Naive B cell (primary cell): ENCODE data around the gene MT1B. TPM values are rescaled to one million over a fixed set of nuclear protein-coding genes. Genes with fewer than 3 reads are reported as not detected.
A peak's percentile ranks its signal among the peaks of the same experiment; 100 is the strongest.

Source experiments
- ATAC-seq, 2 donors: fragments of 150-1000 bp; cut with Tn5 transposase; 2 replicates each; pipeline ENCODE4 v1.10.0; 2021; ENCODE audit warnings: low read depth in 2 of 2, mild to moderate bottlenecking in 2 of 2, moderate library complexity in 2 of 2
- DNase-seq: peaks from one replicate; pipeline ENCODE4 v3.0.0; 2022
- H3K27ac Mint-ChIP-seq, 6 donors: one replicate each; pipeline ENCODE4 v1.8.0; 2020 to 2022; ENCODE audit warnings: mild to moderate bottlenecking in 6 of 6, mixed read lengths in 6 of 6, moderate library complexity in 5 of 6, inconsistent platforms in 2 of 6
- H3K27me3 Mint-ChIP-seq, 3 donors: one replicate each; pipeline ENCODE4 v1.8.0; 2021 to 2022; ENCODE audit warnings: mixed read lengths in 3 of 3, mild to moderate bottlenecking in 1 of 3
- H3K36me3 Mint-ChIP-seq, 2 donors: one replicate each; pipeline ENCODE4 v1.8.0; 2020 to 2022; ENCODE audit warnings: mixed read lengths in 2 of 2, inconsistent platforms in 1 of 2, mild to moderate bottlenecking in 1 of 2
- H3K4me1 Mint-ChIP-seq, 3 donors: one replicate each; pipeline ENCODE4 v1.8.0; 2020 to 2022; ENCODE audit warnings: mixed read lengths in 3 of 3, inconsistent platforms in 1 of 3, mild to moderate bottlenecking in 1 of 3, moderate library complexity in 1 of 3
- H3K4me3 Mint-ChIP-seq, 8 donors: one replicate each; pipeline ENCODE4 v1.8.0; 2020 to 2022; ENCODE audit warnings: mild to moderate bottlenecking in 8 of 8, mixed read lengths in 8 of 8, moderate library complexity in 8 of 8, inconsistent platforms in 2 of 8
- H3K9me3 Mint-ChIP-seq, 7 donors: one replicate each; pipeline ENCODE4 v1.8.0; 2020 to 2022; ENCODE audit warnings: mixed read lengths in 7 of 7, mild to moderate bottlenecking in 5 of 7, inconsistent platforms in 2 of 7, moderate library complexity in 1 of 7
- polyA plus RNA-seq, 6 donors: library from polyadenylated mRNA; unstranded; fragments of 300-500 nt; fragmentation: Illumina TruSeq; gene quantifications; one replicate each; pipeline ENCODE4 v1.2.3, GENCODE V29; 2021; ENCODE audit warnings: low read depth in 6 of 6

The MT1B gene
- polyA plus RNA-seq, 6 donors from 2014 or later = not detected

DNA sequence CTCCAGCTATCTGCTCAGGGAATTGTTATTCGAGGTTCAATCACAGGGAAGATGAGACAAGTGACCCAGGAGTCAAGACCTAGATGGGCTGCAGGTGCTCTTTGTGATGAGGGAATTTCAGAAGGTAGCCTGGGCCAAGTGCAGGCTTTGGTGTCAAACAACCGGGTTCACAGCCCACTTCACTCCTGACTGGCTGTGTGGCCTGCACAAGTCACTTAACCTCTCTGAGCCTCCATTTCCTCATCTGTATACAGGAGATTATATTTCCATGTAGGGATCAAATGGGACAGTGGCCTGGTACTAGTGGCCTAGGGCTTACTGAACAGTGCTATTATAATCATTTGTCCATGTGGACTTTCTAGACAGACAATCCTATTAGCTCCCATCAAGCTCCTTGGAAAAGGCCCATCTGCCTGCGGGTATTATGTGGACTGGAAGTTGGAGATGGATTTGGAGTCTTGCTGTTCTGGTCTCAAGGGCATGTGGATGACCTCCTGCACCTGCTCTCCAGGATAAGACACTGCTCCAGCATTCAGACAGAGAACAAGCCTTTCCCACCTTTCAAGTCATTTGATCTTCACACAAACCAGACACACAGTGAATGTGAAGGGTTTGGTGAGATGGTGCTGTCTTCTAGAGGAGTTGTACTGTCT, 27.5 kb downstream of the MT1B start:
- peaks cover 0 to 7% of the 10 kb centered on the region in 2 donors for H3K36me3 Mint-ChIP-seq
- DNase-seq (no peak), ATAC-seq (no peak)
- peaks cover 0 to 4% (median 0%) of the 10 kb centered on the region in 7 donors for H3K9me3 Mint-ChIP-seq
- no peak overlapping the region for H3K4me3 Mint-ChIP-seq
- H3K27ac Mint-ChIP-seq = no peak overlapping the region
- peaks cover 25 to 55% (median 42%) of the 10 kb centered on the region in 3 donors for H3K27me3 Mint-ChIP-seq
- peaks cover 16 to 40% (median 28%) of the 10 kb centered on the region in 3 donors for H3K4me1 Mint-ChIP-seq

DNA sequence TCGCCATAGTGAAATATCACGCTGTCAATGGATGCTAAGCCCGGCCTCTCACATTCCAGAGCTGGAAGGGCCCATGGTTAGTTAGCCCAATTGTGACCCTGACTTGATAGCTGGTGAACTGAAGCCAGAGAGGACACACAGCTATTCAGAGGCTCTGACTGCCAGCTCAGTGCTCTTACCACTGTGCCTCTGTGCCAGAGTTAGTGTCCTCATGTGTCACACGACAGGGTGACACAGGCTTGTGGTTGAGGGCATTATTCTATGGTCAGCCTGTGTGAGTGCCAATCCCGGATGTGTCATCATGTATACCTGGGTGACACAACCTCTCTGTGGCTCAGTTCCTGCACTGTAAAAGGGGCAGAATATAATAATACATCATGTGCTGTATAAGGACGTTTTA, 28.1 kb downstream of the MT1B start:
- H3K27me3 Mint-ChIP-seq = peaks cover 24 to 53% (median 41%) of the 10 kb centered on the region in 3 donors
- H3K36me3 Mint-ChIP-seq = peaks cover 0 to 7% of the 10 kb centered on the region in 2 donors
- no peak overlapping the region for H3K4me3 Mint-ChIP-seq
- ATAC-seq (no peak), DNase-seq (no peak)
- peaks cover 16 to 40% (median 27%) of the 10 kb centered on the region in 3 donors for H3K4me1 Mint-ChIP-seq
- H3K9me3 Mint-ChIP-seq = peaks cover 0 to 4% (median 0%) of the 10 kb centered on the region in 7 donors
- no peak overlapping the region for H3K27ac Mint-ChIP-seq

DNA sequence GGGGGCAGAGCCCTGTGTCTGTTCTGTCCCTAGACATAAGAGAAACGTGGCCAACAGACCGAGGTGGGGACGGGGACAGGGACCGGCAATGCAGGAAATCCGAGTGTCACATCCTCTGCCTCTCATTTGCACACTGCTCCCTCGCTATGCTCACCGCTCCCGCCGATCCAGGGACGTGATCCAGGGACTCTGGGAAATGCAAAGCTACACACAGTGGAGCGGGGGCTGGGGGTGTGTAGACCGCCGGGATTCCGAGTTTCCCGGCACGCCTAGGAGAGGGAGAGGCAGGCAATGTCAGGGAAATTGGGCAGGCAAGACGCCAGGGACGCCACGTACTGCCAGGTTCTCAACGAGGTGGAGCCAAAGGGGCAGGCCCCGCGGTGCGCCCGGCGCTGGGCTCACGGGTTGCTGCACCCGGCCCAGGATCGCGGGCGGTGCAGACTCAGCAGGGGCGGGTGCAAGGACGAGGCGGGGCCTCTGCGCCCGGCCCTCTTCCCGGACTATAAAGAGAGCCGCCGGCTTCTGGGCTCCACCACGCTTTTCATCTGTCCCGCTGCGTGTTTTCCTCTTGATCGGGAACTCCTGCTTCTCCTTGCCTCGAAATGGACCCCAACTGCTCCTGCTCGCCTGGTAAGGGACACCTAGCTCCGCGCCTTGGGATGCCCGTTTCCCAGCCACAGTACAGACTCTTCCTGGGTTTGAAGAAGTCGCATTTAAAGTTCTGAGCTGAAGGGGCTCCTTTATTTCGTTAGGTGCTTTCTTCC, 30.4 kb downstream of the MT1B start, which contains the start of gene MT1X:
TSS of gene MT1X (plus strand) at position 532 of the 764 bp plus-strand sequence. CDS start at position 603, 71 bp downstream.
- peak within 1 kb of the TSS; percentile 84 to 94 (median 92) for H3K4me3 Mint-ChIP-seq

DNA sequence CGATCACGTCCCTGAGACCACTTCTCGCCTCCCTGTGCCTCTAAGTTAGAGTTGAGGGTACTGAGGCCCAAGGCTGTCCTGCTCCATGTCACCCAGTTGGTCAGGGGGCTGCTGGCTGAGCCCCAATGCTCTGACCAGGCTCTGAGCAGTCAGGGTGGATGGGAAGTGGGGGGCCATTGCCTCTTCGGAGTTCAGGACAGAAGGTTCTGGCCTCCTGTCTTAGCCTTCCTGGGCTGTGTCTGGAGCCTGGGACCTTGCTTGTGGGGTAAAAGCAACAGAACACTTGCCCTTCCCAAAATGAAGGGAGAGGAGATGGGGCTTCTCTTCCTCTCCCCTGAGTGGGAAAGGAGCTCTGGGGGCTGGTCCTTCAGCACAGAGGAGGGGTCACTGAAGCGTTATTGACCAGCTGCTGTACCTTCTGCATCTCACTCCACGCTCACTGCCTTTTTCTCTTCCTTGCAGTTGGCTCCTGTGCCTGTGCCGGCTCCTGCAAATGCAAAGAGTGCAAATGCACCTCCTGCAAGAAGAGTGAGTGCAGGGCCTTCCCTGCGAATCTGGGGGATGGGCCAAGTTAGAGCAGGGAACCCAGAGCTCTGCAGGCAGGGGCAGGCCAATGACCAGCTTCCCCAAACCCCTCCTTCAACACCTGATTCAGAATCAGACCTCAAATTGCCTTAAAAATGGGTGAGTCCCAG, 31.2 kb downstream of the MT1B start:
- Mint-ChIP-seq H3K36me3 (peaks cover 0 to 7% of the 10 kb centered on the region in 2 donors), H3K27ac (peak overlapping the region in 1 of 6 donors; percentile 9), H3K4me3 (peak overlapping the region; percentile 84 to 94 (median 92)), H3K4me1 (peaks cover 11 to 23% (median 18%) of the 10 kb centered on the region in 3 donors), H3K27me3 (peaks cover 12 to 29% (median 24%) of the 10 kb centered on the region in 3 donors), H3K9me3 (peaks cover 0 to 4% (median 0%) of the 10 kb centered on the region in 7 donors)
- DNase-seq (no peak), ATAC-seq (no peak)

More for the DNA sequence above, 30.4 kb downstream of the MT1B start, which contains the start of gene MT1X:
- Mint-ChIP-seq H3K36me3 (peaks cover 0 to 7% of the 10 kb centered on the region in 2 donors), H3K27me3 (peaks cover 12 to 36% (median 27%) of the 10 kb centered on the region in 3 donors), H3K4me1 (peaks cover 11 to 23% (median 18%) of the 10 kb centered on the region in 3 donors), H3K27ac (peak within 1 kb of the TSS in 5 of 6 donors; percentile 24 to 91 (median 30)), H3K9me3 (peaks cover 0 to 4% (median 0%) of the 10 kb centered on the region in 7 donors)
- ATAC-seq (peak; percentile 98 to 99), DNase-seq (peak; percentile 47)

DNA sequence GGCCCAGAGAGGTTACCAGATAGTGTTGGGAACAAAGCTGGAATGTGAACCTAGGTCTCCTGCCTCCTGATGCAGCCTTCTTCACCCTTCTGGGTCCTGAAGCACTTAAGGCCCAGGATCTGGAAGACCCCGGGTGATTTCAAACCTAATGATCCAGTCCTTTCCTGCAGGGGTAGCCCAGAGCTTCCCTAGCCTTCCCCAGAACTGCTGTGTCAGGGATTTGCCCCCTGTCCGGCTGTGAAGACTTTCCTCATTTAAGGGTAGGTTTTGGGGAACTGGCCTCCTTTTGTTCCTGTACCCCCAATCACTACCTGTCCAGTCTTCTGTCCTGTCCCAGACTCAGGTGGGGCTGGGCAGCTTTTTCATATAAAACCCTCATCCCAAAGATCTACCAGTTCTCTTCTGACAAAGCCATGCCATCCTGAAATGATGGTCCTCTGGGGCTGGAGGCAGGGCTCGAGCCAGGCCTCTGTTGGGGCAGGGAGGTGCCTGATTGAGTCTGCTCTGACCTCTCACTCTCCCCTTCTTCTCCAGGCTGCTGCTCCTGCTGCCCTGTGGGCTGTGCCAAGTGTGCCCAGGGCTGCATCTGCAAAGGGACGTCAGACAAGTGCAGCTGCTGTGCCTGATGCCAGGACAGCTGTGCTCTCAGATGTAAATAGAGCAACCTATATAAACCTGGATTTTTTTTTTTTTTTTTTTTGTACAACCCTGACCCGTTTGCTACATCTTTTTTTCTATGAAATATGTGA, 31.9 kb downstream of the MT1B start:
- H3K27me3 Mint-ChIP-seq = peaks cover 12 to 28% (median 28%) of the 10 kb centered on the region in 3 donors
- peak overlapping the region in 7 of 8 donors; percentile 32 to 93 (median 69) for H3K4me3 Mint-ChIP-seq
- no peak overlapping the region for H3K27ac Mint-ChIP-seq
- peaks cover 0 to 4% (median 0%) of the 10 kb centered on the region in 7 donors for H3K9me3 Mint-ChIP-seq
- H3K4me1 Mint-ChIP-seq = peaks cover 11 to 23% (median 18%) of the 10 kb centered on the region in 3 donors
- no peak for DNase-seq
- peaks cover 0 to 7% of the 10 kb centered on the region in 2 donors for H3K36me3 Mint-ChIP-seq
- no peak for ATAC-seq

DNA sequence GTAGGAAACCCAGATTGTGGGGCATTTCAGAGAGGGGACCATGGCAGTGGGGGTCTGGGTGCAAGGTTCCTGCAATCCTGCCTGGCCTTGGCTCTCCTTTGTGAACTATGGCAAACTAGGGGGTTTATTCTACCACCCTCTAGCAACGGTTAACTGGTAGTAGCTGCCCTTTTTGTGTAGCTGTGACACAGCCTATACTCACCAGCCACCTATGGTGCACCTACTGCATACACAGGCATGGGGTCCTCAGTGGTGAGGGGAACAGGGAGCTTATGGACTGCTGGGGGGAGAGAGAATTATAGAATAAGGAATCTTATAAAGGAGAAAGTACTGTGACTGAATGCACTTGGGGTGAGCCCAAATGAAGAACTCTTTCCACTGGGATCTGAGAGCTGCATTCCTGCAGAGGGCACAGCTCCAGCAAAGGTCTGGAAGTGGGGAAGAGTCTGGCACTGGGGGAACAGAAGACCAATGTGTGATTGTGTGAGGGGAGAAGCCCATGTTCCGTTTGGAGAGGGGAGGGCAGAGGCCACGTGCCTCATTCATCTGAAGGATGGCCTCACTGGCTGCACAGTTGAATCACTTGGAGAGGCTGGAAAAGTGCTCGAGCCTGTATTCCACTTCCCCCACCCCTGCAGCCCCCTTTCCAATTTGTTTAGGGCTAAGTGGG, 32.7 kb downstream of the MT1B start:
- peak overlapping the region in 1 of 6 donors; percentile 83 for H3K27ac Mint-ChIP-seq

DNA sequence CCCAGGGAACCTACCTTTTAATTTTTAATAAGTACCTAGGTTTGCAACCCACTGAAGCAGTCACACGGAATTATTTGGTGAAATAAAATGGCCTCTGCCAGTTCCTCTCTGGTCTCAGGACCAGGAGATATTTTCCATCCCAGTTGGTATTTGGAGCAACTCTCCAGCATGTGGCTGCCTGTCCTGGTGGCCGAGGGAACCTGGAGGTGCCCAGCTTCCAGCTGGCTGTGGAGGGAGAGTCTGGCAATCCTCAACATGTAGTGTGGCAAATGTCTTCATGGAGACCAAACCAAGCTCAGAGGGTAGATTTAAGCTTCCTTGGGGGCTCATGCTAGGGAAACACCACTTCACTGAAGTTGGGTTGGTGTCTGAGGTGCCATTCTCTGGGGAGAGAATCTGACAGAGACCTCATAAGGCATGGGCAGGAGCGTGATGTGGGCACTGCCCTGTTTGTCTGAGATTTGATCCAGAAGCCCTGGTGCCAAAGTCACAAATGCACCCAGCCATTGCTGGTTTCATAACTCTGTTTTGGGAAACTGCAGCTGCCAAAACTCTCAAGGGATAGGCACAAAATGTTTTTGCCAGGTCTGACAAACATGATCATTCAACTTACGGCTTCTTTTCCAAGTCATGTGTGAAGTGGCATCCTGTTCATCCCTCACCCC, 33.4 kb downstream of the MT1B start:
- Mint-ChIP-seq H3K36me3 (peaks cover 0 to 7% of the 10 kb centered on the region in 2 donors), H3K9me3 (peaks cover 0 to 4% (median 0%) of the 10 kb centered on the region in 7 donors), H3K27me3 (peaks cover 13 to 41% (median 39%) of the 10 kb centered on the region in 3 donors), H3K4me1 (peaks cover 11 to 23% (median 18%) of the 10 kb centered on the region in 3 donors), H3K27ac (no peak overlapping the region), H3K4me3 (peak overlapping the region in 1 of 8 donors; percentile 7)
- no peak for DNase-seq
- ATAC-seq = no peak

More for the DNA sequence above, 32.7 kb downstream of the MT1B start:
- Mint-ChIP-seq H3K27me3 (peaks cover 12 to 34% (median 32%) of the 10 kb centered on the region in 3 donors), H3K4me3 (no peak overlapping the region), H3K36me3 (peaks cover 0 to 7% of the 10 kb centered on the region in 2 donors), H3K4me1 (peaks cover 11 to 23% (median 18%) of the 10 kb centered on the region in 3 donors), H3K9me3 (peaks cover 0 to 4% (median 0%) of the 10 kb centered on the region in 7 donors)
- DNase-seq (no peak), ATAC-seq (no peak)

DNA sequence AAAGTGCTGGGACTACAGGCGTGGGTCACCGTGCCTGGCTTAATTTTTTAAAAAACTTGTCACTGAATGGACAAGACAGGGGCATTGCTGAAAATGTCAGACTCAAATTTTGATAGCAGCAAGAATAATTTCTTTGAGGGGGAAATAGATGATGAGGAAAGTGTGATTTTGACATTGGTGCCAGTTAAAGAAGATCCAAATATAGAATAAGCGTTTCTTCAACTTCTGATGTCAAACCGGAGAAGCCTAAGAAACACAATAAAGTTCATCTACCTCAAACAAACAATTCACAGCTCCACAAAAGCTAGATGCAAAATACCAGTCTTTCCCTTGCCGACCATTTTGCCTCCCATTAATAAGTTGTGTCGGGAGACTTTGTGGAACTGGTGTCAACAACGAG, 35.1 kb downstream of the MT1B start:
- Mint-ChIP-seq H3K36me3 (peaks cover 0 to 7% of the 10 kb centered on the region in 2 donors), H3K27ac (peak overlapping the region in 1 of 6 donors; percentile 16), H3K27me3 (peaks cover 16 to 51% (median 41%) of the 10 kb centered on the region in 3 donors), H3K4me3 (no peak overlapping the region), H3K4me1 (peaks cover 6 to 18% (median 14%) of the 10 kb centered on the region in 3 donors), H3K9me3 (peaks cover 0 to 5% (median 3%) of the 10 kb centered on the region in 7 donors)
- DNase-seq (no peak), ATAC-seq (no peak)

DNA sequence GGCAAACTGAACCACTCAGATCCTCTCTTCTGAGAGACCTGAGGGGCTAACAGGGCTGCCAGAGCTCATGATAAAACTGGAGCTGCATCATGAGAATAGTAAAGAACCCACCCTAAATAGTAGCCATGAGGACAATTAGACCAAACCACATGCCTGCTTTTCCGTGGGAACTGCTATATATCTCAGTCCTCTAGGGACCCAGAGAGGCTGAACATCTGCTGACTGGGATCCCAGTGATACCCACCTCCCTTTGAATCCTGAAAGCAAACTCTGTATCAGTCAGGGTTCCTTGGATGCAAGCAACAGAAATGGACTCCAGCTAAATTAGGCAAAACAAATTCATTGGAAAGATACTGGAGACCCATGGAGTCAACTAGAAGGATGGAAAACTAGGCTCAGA, 37.1 kb downstream of the MT1B start:
- H3K4me1 Mint-ChIP-seq = no peaks in the 10 kb centered on the region
- H3K9me3 Mint-ChIP-seq = peaks cover 0 to 5% (median 3%) of the 10 kb centered on the region in 7 donors
- H3K4me3 Mint-ChIP-seq = no peak overlapping the region
- H3K27ac Mint-ChIP-seq = no peak overlapping the region
- DNase-seq (no peak), ATAC-seq (no peak)
- H3K36me3 Mint-ChIP-seq = peaks cover 0 to 7% of the 10 kb centered on the region in 2 donors
- peaks cover 13 to 50% (median 34%) of the 10 kb centered on the region in 3 donors for H3K27me3 Mint-ChIP-seq

DNA sequence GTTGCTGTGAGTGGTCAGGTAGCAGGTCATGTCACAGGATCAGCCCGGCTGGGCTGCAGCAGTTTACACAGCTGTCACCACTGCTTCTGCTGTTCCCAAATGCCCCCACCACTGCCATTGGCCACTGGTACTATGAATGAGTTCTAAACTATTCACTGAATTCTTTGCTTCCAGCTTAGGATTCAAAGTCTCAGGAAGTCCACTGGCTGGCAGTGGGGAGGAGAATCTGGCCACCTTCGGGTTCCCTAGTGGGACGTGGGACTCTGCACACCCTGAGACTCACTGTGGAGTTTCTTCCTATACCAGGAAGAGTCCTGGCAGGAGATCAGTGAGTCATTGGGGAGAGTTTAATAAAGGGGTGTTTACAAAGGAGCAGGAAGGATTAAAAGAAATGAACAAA, 37.5 kb downstream of the MT1B start:
- DNase-seq = no peak
- H3K4me1 Mint-ChIP-seq = no peaks in the 10 kb centered on the region
- ATAC-seq = no peak
- H3K27me3 Mint-ChIP-seq = peaks cover 9 to 46% (median 32%) of the 10 kb centered on the region in 3 donors
- no peak overlapping the region for H3K4me3 Mint-ChIP-seq
- peaks cover 0 to 5% (median 3%) of the 10 kb centered on the region in 7 donors for H3K9me3 Mint-ChIP-seq
- no peak overlapping the region for H3K27ac Mint-ChIP-seq
- H3K36me3 Mint-ChIP-seq = peaks cover 0 to 7% of the 10 kb centered on the region in 2 donors

DNA sequence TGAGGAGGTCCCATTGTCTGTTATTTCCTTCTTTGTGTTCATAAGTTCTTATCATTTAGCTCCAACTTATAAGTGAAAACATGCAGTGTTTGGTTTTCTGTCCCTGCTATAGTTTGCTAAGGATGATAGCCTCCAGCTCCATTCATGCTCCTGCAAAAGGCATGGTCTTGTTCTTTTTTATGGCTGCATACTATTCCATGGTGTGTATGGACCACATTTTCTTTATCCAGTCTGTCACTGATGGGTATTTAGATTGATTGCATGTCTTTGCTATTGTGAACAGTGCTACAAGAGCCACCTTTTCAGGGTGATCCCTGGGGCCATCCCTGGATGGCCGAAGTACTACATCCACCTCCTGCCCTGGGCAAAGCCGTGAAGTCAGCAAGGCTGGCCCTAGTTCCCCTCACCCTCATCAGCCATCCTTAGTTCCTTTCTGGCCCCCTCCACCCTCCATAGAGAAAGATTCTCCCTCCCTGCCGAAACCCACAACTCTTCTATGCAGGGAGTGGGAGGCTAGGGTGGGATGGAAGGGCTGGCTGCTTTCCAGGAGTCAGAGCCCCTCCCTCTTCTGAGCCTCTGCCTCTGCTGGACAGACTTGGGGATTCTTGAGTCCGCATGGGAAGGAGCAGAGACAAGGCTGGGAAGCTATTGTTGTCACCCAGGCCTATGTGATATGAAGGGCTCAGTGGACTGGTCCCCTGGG, 38.9 kb downstream of the MT1B start:
- Mint-ChIP-seq H3K36me3 (peaks cover 0 to 7% of the 10 kb centered on the region in 2 donors), H3K9me3 (peaks cover 0 to 5% (median 3%) of the 10 kb centered on the region in 7 donors), H3K27ac (peak overlapping the region in 1 of 6 donors; percentile 54), H3K27me3 (peaks cover 6 to 40% (median 31%) of the 10 kb centered on the region in 3 donors), H3K4me3 (peak overlapping the region in 1 of 8 donors; percentile 35), H3K4me1 (no peaks in the 10 kb centered on the region)
- DNase-seq (no peak), ATAC-seq (no peak)
